ENCODE data around the gene ATP9B. TPM values are rescaled to one million over a fixed set of nuclear protein-coding genes. Genes with fewer than 3 reads are reported as not detected.

Gene ATP9B
- total and polyA plus RNA-seq, 10 donors, result 7.5 to 58.4 (median 42.7) TPM

- peaks cover 0 to 5% (median 0%) of the 10 kb centered on the region in 7 donors for H3K27me3 ChIP-seq (replicated peaks in 1 of 7)
- H3K4me1 ChIP-seq, result no peaks in the 10 kb centered on the region
- no peak overlapping the region for H3K4me3 ChIP-seq
- intact Hi-C loops (cut with DNase I; ENCODE audit: low total_unique reads), result no loop called here
- peaks cover 0 to 5% (median 0%) of the 10 kb centered on the region in 8 donors for H3K9me3 ChIP-seq
- DNase-seq, result no peak
- H3K27ac ChIP-seq, result no peak overlapping the region
- TF ChIP-seq POLR2AphosphoS5 (IDR thresholded peaks at IDR 0.05) (no peak), CTCF (IDR thresholded peaks at IDR 0.05 in 8 of 11, conservative IDR thresholded peaks at IDR 0.05 in 3 of 11) (no peak), POLR2A (IDR thresholded peaks at IDR 0.05) (no peak)
- no peaks in the 10 kb centered on the region for H3K36me3 ChIP-seq
- WGBS, 5 donors, result 88 to 95% (median 90%) methylated on average over 9 of the region's 9 CpGs
Observed at GRCh38 chr18:79056827-79057367, 12.3 kb upstream of the ATP9B start.

DNA sequence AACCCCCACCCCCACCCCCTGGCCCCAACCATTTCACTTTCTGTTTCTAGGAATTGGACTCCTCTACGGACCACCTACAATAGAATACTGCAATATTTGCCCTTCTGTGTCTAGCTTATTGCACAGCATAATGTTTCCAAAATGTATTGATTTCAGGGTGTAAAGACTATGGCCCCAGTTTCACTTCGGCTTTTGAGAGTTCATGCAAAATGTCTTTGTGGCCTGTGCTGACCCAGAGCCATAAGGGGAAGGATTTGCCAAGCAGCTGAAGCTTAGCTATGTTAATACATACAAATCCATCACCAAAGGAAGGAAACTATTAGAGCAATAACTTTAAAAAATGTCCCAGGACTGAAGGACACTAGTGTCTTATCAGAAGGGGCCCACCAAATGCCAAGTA, 11.2 kb upstream of the ATP9B start:
- WGBS, 5 donors, result 33 to 82% (median 52%) methylated on average over 2 of the region's 2 CpGs
- intact Hi-C loops (cut with DNase I; ENCODE audit: low total_unique reads), result no loop called here
- Histone ChIP-seq H3K36me3 (no peaks in the 10 kb centered on the region), H3K27me3 (replicated peaks in 1 of 7) (peaks cover 0 to 5% (median 0%) of the 10 kb centered on the region in 7 donors), H3K27ac (no peak overlapping the region), H3K4me1 (no peaks in the 10 kb centered on the region), H3K9me3 (peaks cover 0 to 5% (median 0%) of the 10 kb centered on the region in 8 donors), H3K4me3 (no peak overlapping the region)
- no peak for DNase-seq
- TF ChIP-seq POLR2A (IDR thresholded peaks at IDR 0.05), result no peak
- no peak for TF ChIP-seq CTCF (IDR thresholded peaks at IDR 0.05 in 8 of 11, conservative IDR thresholded peaks at IDR 0.05 in 3 of 11)
- no peak for TF ChIP-seq POLR2AphosphoS5 (IDR thresholded peaks at IDR 0.05)

DNA sequence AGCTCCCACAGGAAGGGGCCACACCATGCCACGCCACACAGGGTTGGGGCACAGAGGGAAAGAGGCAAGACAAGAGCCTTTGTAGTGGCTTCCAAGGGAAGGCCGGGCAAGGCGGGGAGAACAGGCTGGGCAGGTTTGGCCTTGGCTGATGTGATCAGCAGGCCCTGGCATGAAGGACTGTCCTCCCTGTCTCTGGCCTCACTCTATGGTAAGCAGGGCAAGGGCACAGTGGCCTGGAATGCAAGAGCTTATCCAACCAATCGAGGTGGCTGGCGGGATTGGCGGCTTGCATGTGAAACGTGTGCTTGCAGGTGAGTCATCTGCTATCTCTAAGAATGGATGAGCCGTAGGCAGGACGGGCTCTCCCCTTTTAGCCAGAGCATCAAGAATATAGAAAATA, 6.4 kb upstream of the ATP9B start:
- no peaks in the 10 kb centered on the region for H3K36me3 ChIP-seq
- peaks cover 0 to 3% (median 0%) of the 10 kb centered on the region in 6 donors for H3K4me1 ChIP-seq
- H3K27ac ChIP-seq, result no peak overlapping the region
- intact Hi-C loops (cut with DNase I; ENCODE audit: low total_unique reads), result no loop called here
- TF ChIP-seq POLR2AphosphoS5 (IDR thresholded peaks at IDR 0.05), result no peak
- TF ChIP-seq CTCF (IDR thresholded peaks at IDR 0.05 in 8 of 11, conservative IDR thresholded peaks at IDR 0.05 in 3 of 11), result no peak
- no peak for TF ChIP-seq POLR2A (IDR thresholded peaks at IDR 0.05)
- no peak for DNase-seq
- WGBS, 5 donors, result 83 to 94% (median 90%) methylated on average over 9 of the region's 9 CpGs
- no peak overlapping the region for H3K4me3 ChIP-seq
- H3K27me3 ChIP-seq (replicated peaks in 1 of 7), result peaks cover 0 to 3% (median 0%) of the 10 kb centered on the region in 7 donors
- H3K9me3 ChIP-seq, result peaks cover 0 to 15% (median 0%) of the 10 kb centered on the region in 8 donors

GRCh38 chr18:79064228-79064627, 5.0 kb upstream of the ATP9B start:
- 73 to 80% (median 78%) methylated on average over 5 of the region's 5 CpGs for WGBS, 5 donors
- H3K27ac ChIP-seq, result no peak overlapping the region
- TF ChIP-seq POLR2A (IDR thresholded peaks at IDR 0.05) (no peak), CTCF (IDR thresholded peaks at IDR 0.05 in 8 of 11, conservative IDR thresholded peaks at IDR 0.05 in 3 of 11) (no peak), POLR2AphosphoS5 (IDR thresholded peaks at IDR 0.05) (no peak)
- H3K36me3 ChIP-seq, result no peaks in the 10 kb centered on the region
- no peak overlapping the region for H3K4me3 ChIP-seq
- peaks cover 0 to 12% (median 2%) of the 10 kb centered on the region in 6 donors for H3K4me1 ChIP-seq
- peaks cover 0 to 3% (median 0%) of the 10 kb centered on the region in 7 donors for H3K27me3 ChIP-seq (replicated peaks in 1 of 7)
- intact Hi-C loops (cut with DNase I; ENCODE audit: low total_unique reads), result no loop called here
- no peak for DNase-seq
- peaks cover 0 to 15% (median 0%) of the 10 kb centered on the region in 8 donors for H3K9me3 ChIP-seq

Measured in spleen (tissue), 11 donors.